H1 (cell line): ENCODE measurements around the gene PIAS3. TPM values are rescaled to one million over a fixed set of nuclear protein-coding genes. Genes with fewer than 3 reads are reported as not detected.

Source experiments
- CREB1 ChIP-seq: IDR thresholded peaks from 2 replicates; pipeline ENCODE4 v1.6.1; 2012; ENCODE audit warnings: inconsistent platforms
- HDAC2 ChIP-seq, 2 experiments: fragments of 300-600 bp in 1 of 2; sonication (generic) in 1 of 2; IDR thresholded peaks; 2 replicates each; pipeline ENCODE4 v1.6.1; 2011 to 2012; ENCODE audit warnings: low read depth in 2 of 2, low read length in 2 of 2, mild to moderate bottlenecking in 2 of 2, moderate library complexity in 2 of 2, borderline replicate concordance in 1 of 2, inconsistent platforms in 1 of 2
- polyA plus RNA-seq, 7 experiments: library from polyadenylated mRNA; depleted of rRNA in 3 of 7; stranded (reverse) in 5 of 7; unstranded in 2 of 7; fragments of >200 nt in 5 of 7; fragments of 200-250 nt in 2 of 7; gene quantifications; 1 replicate in 5 of 7; 2 replicates in 1 of 7; 4 replicates in 1 of 7; pipeline versions ENCODE4 v1.2.1 to v1.2.3, GENCODE V29; 2011 to 2013; ENCODE audit warnings: missing spikeins in 2 of 7, mixed read lengths in 2 of 7
- total RNA-seq: library from RNA; stranded (reverse); fragmentation: NEBNext Ultra II Directional; extraction: Animal tissue kit (Norgen Biotek cat#: 25700); gene quantifications from 2 replicates; pipeline ENCODE4 v1.2.1, GENCODE V29; 2021

Gene PIAS3
- total and polyA plus RNA-seq, 2 of the 8 experiments (the other 6 are each of a cell fraction or from before 2014, with no cell fraction given), result 36.7 to 49.9 TPM

DNA sequence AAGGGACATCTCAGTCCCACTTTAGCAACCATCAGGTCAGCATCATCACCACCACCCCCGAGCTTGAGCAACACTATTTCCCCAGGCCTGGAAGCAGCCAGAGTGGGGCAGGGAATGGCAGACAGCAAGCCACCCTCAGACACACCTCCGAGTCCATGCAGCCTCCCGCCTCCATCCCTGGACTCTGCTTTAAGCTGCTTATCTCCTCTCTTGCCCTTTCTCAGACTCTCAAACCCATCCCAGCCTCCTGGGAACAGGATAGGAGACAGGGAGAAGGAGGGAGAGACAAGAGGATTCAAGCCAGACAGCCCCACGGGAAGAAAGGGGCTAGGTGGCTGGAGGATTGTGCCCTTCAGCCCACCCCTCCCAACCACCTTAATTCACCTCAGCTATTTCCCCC, 1.7 kb downstream of the PIAS3 start (continued):
- TF ChIP-seq CREB1 (no peak), HDAC2 (IDR thresholded peaks at IDR 0.05; ENCODE audit: borderline replicate concordance in 1 of 2, low read depth in 2 of 2, low read length in 2 of 2) (no peak)
